ENCODE data around the gene PHYHD1.
A peak's percentile ranks its signal among the peaks of the same experiment; 100 is the strongest.
"Not testable (repeated sequence)": the region's sequence is repeated elsewhere in the genome, so short reads cannot be mapped to it uniquely, and the experiment has no call there.

PHYHD1 gene

GRCh38 chr9:128929560-128929959 is 8.8 kb downstream of the PHYHD1 start:
- no peak overlapping the region for H3K4me3 Mint-ChIP-seq
- peaks cover 13% of the 10 kb centered on the region for H3K4me1 Mint-ChIP-seq
- H3K36me3 Mint-ChIP-seq = no peaks in the 10 kb centered on the region
- DNase-seq (ENCODE audit: low spot score in 2 of 2) = no peak
- ATAC-seq = no peak
- no peaks in the 10 kb centered on the region for H3K9me3 Mint-ChIP-seq
- no peak overlapping the region for H3K27ac Mint-ChIP-seq

- no peaks in the 10 kb centered on the region for H3K36me3 Mint-ChIP-seq
- no peak overlapping the region for H3K27ac Mint-ChIP-seq
- DNase-seq (ENCODE audit: low spot score in 2 of 2) (no peak), ATAC-seq (no peak)
- no peak overlapping the region for H3K4me3 Mint-ChIP-seq
- H3K4me1 Mint-ChIP-seq = no peaks in the 10 kb centered on the region
- H3K9me3 Mint-ChIP-seq = no peaks in the 10 kb centered on the region
These were observed 12.9 kb downstream of the PHYHD1 start for GRCh38 chr9:128933731-128934130.

GRCh38 chr9:128936171-128936865 is 15.5 kb downstream of the PHYHD1 start:
- DNase-seq (ENCODE audit: low spot score in 2 of 2) = no peak
- no peaks in the 10 kb centered on the region for H3K36me3 Mint-ChIP-seq
- no peak for ATAC-seq
- H3K4me3 Mint-ChIP-seq = no peak overlapping the region
- no peaks in the 10 kb centered on the region for H3K9me3 Mint-ChIP-seq
- no peak overlapping the region for H3K27ac Mint-ChIP-seq
- no peaks in the 10 kb centered on the region for H3K4me1 Mint-ChIP-seq

DNA sequence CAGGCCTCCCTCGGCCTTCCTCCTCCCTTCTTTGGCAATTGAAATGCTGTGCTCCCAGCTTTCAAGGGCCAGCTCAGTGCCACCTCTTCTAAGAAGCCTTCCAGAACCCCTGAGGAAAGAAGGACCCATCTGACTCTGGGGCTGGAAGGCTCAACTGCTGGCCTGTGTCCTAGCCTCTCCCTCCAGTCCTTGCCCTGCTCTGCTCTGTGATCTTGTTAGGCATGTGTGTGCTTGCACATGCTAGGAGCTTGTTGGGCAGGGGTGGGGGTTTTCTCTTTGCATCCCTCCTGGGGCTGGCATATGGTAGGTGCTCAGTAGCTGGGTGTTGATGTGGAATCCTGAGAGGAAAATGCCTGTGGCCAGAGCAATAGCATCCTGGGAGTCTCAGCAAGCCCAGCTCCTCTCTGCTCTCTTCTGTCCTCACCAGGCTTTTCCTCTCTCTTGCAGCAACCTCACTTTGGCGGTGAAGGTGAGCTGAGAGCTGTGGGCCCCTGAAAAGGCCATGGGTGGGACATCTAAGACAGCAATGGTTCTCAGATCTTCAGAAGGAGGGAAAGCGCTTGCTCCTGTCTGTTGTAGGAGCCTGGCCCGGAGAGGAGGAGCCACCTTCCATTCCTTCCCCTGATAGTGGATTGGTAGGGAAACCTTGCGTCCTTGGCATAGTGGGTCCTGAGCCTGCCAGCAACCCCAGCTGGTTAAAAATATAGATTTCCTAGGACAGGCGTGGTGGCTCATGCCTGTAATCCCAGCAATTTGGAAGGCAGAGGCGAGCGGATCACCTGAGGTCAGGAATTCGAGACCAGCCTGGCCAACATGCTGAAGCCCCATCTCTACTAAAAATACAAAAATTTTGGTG is 16.8 kb downstream of the PHYHD1 start:
- Mint-ChIP-seq H3K36me3 (no peaks in the 10 kb centered on the region), H3K27ac (no peak overlapping the region), H3K4me3 (no peak overlapping the region), H3K4me1 (no peaks in the 10 kb centered on the region), H3K9me3 (no peaks in the 10 kb centered on the region)
- ATAC-seq = no peak
- DNase-seq (ENCODE audit: low spot score in 2 of 2) = no peak

DNA sequence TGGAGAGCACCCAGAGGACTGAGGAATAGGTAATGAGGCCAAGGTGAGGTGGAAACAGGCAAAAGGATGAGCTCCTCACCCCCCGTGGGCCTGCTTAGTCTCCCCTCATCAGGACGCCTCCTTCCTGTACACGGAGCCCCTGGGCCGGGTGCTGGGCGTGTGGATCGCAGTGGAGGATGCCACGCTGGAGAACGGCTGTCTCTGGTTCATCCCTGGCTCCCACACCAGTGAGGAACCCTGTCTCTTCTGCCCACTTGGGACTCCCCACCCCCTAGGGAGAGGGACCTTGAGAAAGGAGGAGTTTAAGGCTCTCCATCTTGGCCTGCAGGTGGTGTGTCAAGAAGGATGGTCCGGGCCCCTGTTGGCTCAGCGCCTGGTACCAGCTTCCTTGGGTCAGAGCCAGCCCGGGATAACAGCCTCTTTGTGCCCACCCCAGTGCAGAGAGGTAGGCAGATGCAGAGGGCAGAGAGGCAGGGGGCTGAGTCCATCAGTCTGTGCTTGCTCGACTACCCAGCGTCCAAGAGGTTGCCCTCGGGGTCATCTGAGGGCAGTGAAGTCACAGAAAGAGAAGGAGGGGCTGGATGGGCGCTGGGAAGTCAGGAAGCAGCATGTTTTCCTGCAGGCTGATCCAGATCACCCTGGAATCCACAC is 19.6 kb downstream of the PHYHD1 start:
- ATAC-seq (no peak), DNase-seq (ENCODE audit: low spot score in 2 of 2) (no peak)
- Mint-ChIP-seq H3K27ac (peak overlapping the region; percentile 58), H3K4me1 (no peaks in the 10 kb centered on the region), H3K36me3 (no peaks in the 10 kb centered on the region), H3K4me3 (no peak overlapping the region), H3K9me3 (no peaks in the 10 kb centered on the region)

- Mint-ChIP-seq H3K4me1 (peaks cover 7% of the 10 kb centered on the region), H3K4me3 (no peak overlapping the region), H3K36me3 (peaks cover under 1% of the 10 kb centered on the region), H3K9me3 (no peaks in the 10 kb centered on the region), H3K27ac (peak overlapping the region; percentile 58)
- DNase-seq (ENCODE audit: low spot score in 2 of 2) (no peak), ATAC-seq (no peak)
These were observed 20.4 kb downstream of the PHYHD1 start for GRCh38 chr9:128940946-128941755.

DNA sequence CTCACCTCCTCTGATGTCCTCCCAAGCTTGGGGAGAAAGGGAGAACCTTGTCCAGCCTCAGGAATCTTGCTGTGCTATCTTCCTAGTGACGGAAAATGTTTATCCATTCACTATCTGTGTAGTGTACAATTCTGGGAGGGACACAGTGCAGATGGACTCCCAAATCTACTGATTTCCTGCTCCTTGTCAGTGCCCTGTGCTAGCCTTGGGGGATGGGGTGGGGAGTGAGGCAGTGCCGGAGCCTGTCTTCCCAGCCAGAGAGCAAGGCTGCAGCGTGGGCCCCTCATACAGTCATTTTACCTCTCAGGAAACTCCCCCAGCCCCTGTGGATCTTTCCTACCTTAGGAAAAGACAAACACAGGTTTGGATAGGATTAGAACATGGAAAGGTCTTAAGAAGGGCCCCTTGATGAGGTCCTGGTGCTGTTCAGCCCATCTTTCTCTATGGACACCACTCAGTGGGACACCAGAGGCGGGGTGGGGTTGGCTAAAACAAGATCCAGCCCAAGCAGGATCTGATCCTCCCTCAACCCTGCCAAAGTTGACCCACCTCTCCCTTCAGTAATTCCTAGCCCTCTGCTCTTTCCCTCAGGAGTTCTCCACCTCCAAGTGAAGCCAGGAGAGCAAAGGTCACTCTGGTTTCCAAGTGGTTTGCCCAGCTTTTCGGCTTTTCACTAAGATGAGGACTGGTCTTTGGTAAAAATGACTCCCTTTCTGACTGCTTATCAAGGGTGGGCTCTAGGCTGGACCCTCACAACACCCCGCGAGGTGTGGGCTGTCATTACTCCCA is 23.2 kb downstream of the PHYHD1 start:
- Mint-ChIP-seq H3K36me3 (peaks cover 28% of the 10 kb centered on the region), H3K4me1 (peaks cover 22% of the 10 kb centered on the region), H3K4me3 (no peak overlapping the region), H3K9me3 (no peaks in the 10 kb centered on the region), H3K27ac (peak overlapping the region; percentile 43)
- ATAC-seq (no peak), DNase-seq (ENCODE audit: low spot score in 2 of 2) (no peak)

- Mint-ChIP-seq H3K4me1 (peaks cover 22% of the 10 kb centered on the region), H3K27ac (peak overlapping the region; percentile 43), H3K36me3 (peaks cover 38% of the 10 kb centered on the region)
- ATAC-seq; H3K4me3 Mint-ChIP-seq; DNase-seq (ENCODE audit: low spot score in 2 of 2); H3K9me3 Mint-ChIP-seq: not testable (repeated sequence)
These were observed 24.2 kb downstream of the PHYHD1 start for GRCh38 chr9:128944966-128945365.

DNA sequence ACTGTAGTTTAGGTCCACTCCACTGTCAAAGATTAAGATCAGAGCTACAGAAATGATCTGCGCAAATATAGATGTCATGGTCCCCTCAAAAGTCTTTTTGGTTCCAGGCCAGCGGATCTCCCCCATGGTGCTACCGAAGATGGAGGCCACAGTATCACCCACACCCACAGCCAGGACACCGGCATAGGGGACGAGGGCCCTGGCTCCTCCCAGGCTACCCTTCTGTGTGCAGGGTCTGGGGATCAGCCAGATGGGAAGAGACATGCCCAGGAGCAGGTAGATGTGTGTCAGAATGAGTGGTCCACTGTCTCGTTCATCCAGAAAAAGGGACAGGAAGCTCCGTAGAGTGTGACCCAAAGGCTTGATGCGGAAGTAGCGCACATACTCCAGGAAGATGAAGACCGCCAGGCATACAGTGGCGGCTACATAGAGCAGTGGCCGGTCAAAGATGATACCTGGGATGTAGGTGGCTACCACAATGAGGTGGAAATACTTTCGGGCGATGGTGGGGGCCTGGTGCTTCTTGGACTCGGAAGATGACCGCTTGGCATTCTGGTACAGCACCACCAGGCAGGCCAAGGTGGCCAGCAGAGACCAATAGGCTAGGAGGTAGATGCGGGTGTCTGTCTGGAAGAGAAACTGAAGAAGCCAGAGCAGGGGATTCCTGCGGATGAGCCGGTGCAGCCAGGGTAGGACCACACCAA is 25.2 kb downstream of the PHYHD1 start:
- H3K4me3 Mint-ChIP-seq = peak overlapping the region; percentile 96
- H3K4me1 Mint-ChIP-seq = peaks cover 22% of the 10 kb centered on the region
- ATAC-seq (no peak), DNase-seq (ENCODE audit: low spot score in 2 of 2) (no peak)
- H3K27ac Mint-ChIP-seq = peak overlapping the region; percentile 98
- H3K36me3 Mint-ChIP-seq = peaks cover 48% of the 10 kb centered on the region
- H3K9me3 Mint-ChIP-seq = no peaks in the 10 kb centered on the region

- peak overlapping the region; percentile 98 for H3K27ac Mint-ChIP-seq
- peaks cover 55% of the 10 kb centered on the region for H3K36me3 Mint-ChIP-seq
- H3K9me3 Mint-ChIP-seq = no peaks in the 10 kb centered on the region
- ATAC-seq = peak; percentile 32
- peaks cover 22% of the 10 kb centered on the region for H3K4me1 Mint-ChIP-seq
- peak overlapping the region; percentile 96 for H3K4me3 Mint-ChIP-seq
- DNase-seq (ENCODE audit: low spot score in 2 of 2) = no peak
These were observed 25.9 kb downstream of the PHYHD1 start for GRCh38 chr9:128946571-128947276.

GRCh38 chr9:128947277-128947526 is 26.4 kb downstream of the PHYHD1 start:
- H3K36me3 Mint-ChIP-seq = peaks cover 60% of the 10 kb centered on the region

GRCh38 chr9:128947527-128948301 is 26.9 kb downstream of the PHYHD1 start, which contains the start of the genes DOLK and NUP188:
Gene DOLK (minus strand): TSS chr9:128947603. CDS start chr9:128947303, 300 bp downstream.
Gene NUP188 (plus strand): TSS chr9:128947699. CDS start chr9:128947720, 21 bp downstream.
- DNase-seq (ENCODE audit: low spot score in 2 of 2) (peak; percentile 100), ATAC-seq (peak; percentile 87)
- Mint-ChIP-seq H3K36me3 (peaks cover 65% of the 10 kb centered on the region), H3K4me3 (peak within 1 kb of the TSS; percentile 96), H3K27ac (peak within 1 kb of the TSS; percentile 98), H3K9me3 (no peaks in the 10 kb centered on the region), H3K4me1 (peaks cover 22% of the 10 kb centered on the region)

More at GRCh38 chr9:128947277-128947526, 26.4 kb downstream of the PHYHD1 start:
- H3K9me3 Mint-ChIP-seq = no peaks in the 10 kb centered on the region
- no peak for DNase-seq (ENCODE audit: low spot score in 2 of 2)
- ATAC-seq = no peak
- peak overlapping the region; percentile 96 for H3K4me3 Mint-ChIP-seq
- H3K4me1 Mint-ChIP-seq = peaks cover 22% of the 10 kb centered on the region
- H3K27ac Mint-ChIP-seq = peak overlapping the region; percentile 98

GRCh38 chr9:128961403-128961802 is 40.6 kb downstream of the PHYHD1 start:
- ATAC-seq = not testable (repeated sequence)

More at GRCh38 chr9:128961403-128961802, 40.6 kb downstream of the PHYHD1 start:
- H3K4me1 Mint-ChIP-seq; H3K4me3 Mint-ChIP-seq; H3K9me3 Mint-ChIP-seq; H3K27ac Mint-ChIP-seq; DNase-seq (ENCODE audit: low spot score in 2 of 2): not testable (repeated sequence)
- H3K36me3 Mint-ChIP-seq = peaks cover 100% of the 10 kb centered on the region
